Measurements from ENCODE around the gene ITGB8. TPM values are rescaled to one million over a fixed set of nuclear protein-coding genes. Genes with fewer than 3 reads are reported as not detected.

Gene ITGB8
- total RNA-seq, 1 experiment from 2014 or later = 32.0 TPM

GRCh38 chr7:20464891-20465290 is 134.2 kb downstream of the ITGB8 start:
- no peak for DNase-seq (ENCODE audit: low read depth)

Other genes with a start within 250 kb of the ITGB8 start
- gene MACC1, start 113.5 kb upstream of the ITGB8 start, total RNA-seq (2014; rRNA removed; shearing (Covaris generic)) = 15.4 and 29.6 TPM in 2 replicates